ENCODE data around the gene ATP1A4.

The ATP1A4 gene

DNA sequence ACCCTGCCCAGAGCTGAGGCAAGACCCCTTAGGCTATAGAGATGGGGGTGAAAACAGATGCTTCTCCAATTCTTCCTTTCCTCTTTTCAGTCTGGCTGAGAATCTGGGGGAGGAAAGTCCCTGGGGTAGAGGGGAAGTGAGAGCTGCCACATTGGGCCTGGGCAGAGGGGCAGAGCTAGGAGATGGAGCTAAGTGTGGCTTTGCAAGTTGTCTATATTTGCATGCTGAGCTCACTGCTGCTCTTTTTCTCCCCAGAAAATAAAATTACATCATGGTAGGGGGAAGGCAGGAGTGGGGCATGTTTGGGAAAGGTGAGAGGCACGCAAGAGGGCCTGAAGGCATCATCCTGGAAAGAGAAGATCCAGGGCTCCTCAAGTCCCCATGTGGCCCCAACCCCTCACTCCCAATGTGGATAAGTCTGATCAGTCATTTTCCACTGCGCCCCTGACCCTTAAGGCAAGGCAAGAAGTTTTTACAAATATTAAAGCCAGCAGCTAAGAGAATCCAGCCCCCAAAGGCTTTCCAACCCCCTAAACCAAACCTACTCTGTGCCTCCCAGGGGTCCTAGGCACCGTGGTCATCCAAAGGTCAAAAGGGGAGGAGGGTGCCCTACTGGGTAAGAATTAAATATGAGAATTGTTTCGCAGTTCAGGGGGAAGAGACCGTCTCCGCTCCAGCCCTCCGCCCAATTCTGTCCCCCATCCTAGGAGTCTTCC is 53.3 kb downstream of the ATP1A4 start:
- peak in 12 of 56 donors; percentile 22 to 71 (median 36) for DNase-seq

DNA sequence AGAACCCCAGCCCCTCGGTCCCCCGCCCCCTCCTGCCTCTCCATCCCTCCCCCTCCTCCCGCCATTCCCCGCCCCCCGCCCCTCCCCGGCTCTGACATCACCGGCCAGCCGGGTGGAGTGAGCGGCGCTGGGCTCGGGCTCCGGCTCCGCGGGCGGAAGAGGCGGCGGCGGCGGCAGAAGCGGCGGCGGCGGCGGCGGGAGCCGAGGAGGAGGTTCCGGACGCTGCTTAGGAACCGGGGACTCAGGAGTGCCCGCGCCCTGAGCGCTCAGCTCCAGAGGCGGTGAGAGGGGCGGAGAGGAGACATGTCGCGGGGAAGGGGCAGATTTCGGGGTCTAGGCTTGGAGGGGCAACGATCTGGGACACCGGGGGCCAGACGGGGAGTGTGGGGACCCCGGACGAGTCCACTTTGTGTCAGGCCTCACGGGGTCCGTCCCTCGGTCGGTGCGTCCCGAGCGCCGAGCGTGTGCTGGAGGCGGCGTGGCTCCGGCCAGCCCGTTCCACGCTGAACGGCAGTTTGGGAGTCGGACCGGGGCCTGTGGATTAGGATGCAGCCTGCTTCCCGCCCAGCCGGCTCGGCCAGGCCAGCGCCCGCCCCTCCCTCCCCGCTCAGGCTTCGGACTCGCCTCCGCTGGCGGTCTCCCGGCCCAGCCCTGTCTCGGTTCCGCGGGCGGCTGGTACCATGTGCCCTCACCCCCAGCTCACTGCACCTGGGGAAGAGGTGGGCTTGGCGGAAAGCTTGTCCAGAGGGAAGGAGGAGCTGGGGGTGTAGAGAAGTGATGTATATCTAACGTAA is 54.0 kb downstream of the ATP1A4 start, which contains the start of gene PEA15:
Gene PEA15 (plus strand): TSS at position 143 of the 794 bp plus-strand sequence. CDS start 6,161 bp downstream, outside the sequence.
- DNase-seq, result peak in 52 of 56 donors; percentile 15 to 90 (median 71)

- DNase-seq, result peak in 27 of 56 donors; percentile 24 to 83 (median 45)
Observed at GRCh38 chr1:160206036-160206389, 54.6 kb downstream of the ATP1A4 start.

GRCh38 chr1:160206421-160207117 is 55.2 kb downstream of the ATP1A4 start:
- peak in 5 of 56 donors; percentile 7 to 58 (median 25) for DNase-seq

DNA sequence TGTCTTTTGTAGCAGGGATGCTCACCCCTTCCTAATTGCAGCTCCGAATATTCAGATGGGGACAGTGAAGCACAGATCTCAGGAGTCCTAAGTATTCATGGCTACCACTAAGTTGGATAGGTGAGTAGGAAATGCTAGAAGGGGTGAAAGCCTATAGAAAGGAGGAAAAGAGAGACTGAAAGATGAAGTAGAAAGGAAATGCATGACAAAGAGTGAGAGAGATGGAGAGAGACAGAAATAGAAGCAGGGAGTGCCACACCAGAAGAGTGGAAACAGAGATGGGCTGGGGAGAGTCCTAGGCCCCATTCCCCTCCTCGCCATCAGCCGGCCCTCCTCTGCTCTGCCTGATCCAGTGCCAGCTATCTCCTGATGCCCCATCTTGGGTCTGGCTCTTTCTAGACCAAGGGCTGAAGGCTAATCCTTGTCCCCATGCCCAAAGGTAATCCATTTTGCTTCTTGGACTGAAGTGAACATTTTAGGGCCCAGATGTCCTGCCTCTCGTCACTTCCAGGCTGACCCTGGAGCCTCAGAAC is 55.8 kb downstream of the ATP1A4 start:
- DNase-seq, result no peak

GRCh38 chr1:160207771-160208556 is 56.6 kb downstream of the ATP1A4 start:
- no peak for DNase-seq

DNA sequence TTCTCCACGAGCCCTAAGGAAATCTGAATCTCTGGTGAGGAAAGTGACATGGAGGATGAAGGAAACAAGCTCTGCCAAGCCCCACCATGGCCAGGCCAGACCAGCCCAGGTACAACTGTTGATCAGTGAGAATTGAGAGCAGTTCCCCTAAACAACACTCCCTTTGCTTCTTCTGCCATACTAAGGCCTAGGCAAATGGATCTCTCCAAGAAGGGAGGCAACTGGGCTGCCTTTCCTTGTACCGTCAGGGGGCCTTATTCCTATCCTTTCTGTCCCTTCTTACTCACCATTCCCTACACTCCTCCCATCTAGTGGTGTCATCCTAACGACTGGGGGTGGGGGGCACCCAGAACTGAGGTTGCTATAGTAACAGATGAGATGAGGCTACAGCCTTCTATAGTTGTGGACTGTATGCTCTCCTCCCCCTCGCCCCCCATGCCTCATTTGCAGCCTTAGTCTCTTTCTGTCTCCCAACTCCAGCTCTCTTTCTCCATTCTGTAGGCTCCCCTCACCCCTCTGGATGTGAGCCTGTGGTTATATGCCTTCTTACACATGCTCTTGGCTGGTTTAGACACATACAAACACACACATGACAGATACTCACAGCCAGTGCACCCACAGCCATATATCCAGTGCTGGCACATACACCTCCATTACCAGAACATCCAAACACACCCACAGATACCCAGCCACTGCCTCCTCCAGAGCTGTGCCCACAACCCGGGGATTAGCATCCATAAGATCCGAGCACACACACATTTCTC is 57.3 kb downstream of the ATP1A4 start:
- DNase-seq, result peak in 12 of 56 donors; percentile 12 to 60 (median 34)

DNA sequence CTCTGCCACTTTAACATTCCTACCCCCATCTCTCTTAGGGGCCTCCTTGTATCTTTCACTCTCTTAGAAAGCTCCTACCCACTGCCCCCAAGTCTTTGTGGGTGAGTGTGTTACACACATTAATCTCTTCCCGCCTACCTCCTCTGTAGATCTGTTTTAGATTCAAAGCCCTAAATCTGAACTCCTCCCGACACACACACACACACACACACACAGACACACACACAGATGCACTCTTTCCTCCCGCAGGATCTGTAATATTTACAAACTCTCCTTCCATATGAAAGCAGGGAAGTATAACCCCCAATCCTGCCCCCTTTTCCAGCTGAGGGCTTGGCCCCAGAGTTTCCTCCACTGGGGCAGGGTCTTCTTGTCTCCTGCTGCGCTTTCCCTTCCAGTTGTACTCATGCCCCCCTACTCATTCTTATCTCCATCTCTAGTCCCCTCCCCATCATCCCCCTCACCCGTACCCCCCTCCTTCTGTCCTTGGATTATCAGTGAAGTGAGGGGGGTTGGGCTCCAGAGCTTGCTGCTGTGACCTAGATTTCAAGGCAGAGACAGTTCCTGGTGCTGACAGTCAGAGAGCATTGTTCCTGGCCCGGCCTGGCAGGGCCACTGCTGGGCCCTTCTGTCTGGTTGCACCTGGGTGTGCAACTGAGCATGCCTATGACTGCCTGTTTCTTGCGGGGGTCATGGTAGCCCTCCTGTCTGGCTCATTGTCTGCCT is 58.1 kb downstream of the ATP1A4 start:
- peak in 34 of 56 donors; percentile 2 to 79 (median 46) for DNase-seq

- DNase-seq, result peak in 35 of 56 donors; percentile 18 to 75 (median 46)
Observed at GRCh38 chr1:160210561-160210960, 59.2 kb downstream of the ATP1A4 start.

DNA sequence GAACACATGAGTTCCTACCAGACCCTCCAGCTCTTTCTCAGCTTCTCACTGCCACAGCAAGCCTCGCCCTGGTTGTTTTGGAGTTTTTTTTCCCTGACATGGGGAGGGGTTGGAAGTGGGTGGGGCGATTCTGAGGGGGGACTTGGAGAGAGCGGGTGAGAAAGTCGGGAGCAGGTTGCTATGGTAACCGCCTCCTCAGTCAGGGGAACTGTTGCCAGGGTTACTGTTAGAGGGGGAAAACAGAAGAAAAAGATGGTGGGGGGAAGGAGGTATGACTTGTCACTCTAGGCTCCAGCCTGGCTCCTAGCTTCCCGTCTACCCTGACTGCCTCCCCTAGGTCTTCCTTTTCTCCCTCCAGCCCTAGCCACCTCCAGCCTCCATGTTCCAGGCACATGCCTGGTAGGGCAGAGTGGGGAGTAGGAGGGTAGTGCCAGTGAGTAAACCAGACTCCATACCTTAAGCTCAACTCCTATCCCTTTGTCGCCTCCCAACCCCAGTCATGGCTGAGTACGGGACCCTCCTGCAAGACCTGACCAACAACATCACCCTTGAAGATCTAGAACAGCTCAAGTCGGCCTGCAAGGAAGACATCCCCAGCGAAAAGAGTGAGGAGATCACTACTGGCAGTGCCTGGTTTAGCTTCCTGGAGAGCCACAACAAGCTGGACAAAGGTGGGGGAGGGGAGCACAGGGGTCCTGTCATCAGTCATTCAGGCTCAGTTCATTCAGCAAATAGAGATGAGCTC is 59.8 kb downstream of the ATP1A4 start:
- peak in 48 of 56 donors; percentile 13 to 88 (median 62) for DNase-seq

DNA sequence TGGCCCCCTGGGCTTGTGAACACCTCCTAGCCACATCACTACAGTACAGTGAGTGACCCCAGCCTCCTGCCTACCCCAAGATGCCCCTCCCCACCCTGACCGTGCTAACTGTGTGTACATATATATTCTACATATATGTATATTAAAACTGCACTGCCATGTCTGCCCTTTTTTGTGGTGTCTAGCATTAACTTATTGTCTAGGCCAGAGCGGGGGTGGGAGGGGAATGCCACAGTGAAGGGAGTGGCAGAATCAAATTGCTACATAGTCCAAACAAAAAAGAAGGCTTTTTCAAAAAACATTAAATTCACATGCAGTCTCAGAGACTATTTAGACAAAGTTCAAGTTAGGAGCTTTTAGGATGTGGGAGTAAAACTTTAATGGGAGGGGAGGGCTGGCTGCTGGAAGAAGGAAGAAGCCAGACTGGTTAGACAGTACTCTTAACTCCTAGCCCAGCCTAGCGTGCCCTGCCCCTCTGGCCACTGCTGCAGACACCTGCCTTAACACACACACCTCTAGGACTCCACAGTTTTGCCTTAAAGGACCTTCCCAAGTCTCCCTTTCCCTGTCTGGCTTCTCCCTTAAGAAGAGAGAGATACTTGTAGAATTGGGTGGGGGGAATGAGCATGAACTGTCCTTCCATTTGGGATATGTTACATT is 63.2 kb downstream of the ATP1A4 start:
- no peak for DNase-seq

GRCh38 chr1:160216301-160216700 is 64.9 kb downstream of the ATP1A4 start:
- no peak for DNase-seq

DNA sequence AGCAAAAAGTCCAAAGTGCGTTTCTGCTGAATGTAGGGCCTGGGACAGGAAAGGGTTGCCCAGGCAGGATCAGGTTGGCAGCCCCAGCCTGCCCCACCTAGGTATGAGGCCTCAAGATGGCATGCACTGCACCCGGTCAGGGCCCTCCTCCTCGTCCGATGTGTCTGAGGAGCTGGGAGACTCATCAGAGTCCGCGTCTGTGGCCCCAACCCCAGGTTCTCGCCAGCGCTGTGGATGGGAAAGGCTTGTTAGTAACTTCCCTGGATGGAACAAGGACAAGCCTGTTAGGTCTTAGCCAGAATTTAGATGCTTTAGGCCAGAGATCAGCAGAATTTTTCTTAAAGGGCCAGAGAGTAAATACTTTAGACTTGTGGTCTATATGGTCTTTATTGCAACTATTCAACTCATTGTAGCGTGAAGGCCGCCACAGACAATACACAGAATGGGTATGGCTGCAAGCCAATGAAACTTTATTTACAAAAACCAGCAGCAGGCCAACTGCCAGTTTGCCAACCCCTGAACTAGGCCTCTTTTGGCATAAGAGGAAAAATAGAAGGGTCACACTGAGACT is 66.2 kb downstream of the ATP1A4 start:
- peak in 11 of 56 donors; percentile 5 to 49 (median 22) for DNase-seq

GRCh38 chr1:160219062-160219929 is 67.9 kb downstream of the ATP1A4 start:
- peak in 46 of 56 donors; percentile 18 to 79 (median 59) for DNase-seq

DNA sequence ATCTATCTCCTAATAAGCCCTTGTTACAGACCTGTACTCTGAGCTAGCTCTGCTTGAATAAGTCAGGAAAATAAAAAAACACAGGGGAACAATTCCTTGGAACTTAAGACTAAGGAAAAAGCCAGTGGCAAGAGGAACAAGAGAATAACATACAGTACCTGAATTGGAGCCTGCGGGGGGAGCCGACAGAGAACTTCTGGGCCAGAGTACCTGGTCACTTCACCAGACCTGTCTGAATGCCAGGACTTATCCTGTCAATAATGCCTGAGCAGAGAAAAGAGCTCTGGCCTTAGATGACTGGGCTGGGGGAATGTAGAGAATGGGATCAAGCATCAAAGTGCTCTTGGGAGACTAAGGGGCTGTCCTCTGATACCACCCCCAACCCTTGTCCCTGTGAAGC is 68.9 kb downstream of the ATP1A4 start:
- DNase-seq, result no peak

- no peak for DNase-seq
Observed at GRCh38 chr1:160221089-160221488, 69.7 kb downstream of the ATP1A4 start.
